SK-N-SH treated with all-trans-retinoic acid at 6 μM for 48 hours (cell line): ENCODE data around the gene EFNA3.
A peak's percentile ranks its signal among the peaks of the same experiment; 100 is the strongest.

ENCODE experiments used
- ATAC-seq: fragments of 200-7000 bp; cut with Tn5 transposase; 3 replicates; pipeline ENCODE4 v1.9.1; 2020; ENCODE audit warnings: mild to moderate bottlenecking, moderate library complexity
- ARNTL ChIP-seq: fragments of 450-650 bp; formaldehyde crosslinking; IDR thresholded peaks from 2 replicates; pipeline ENCODE4 v1.5.0; 2020; ENCODE audit warnings: low read depth, mild to moderate bottlenecking, moderate library complexity, borderline replicate concordance
- BACH2 ChIP-seq: fragments of 250-450 bp; sonication (Bioruptor Pico); IDR thresholded peaks from 2 replicates; pipeline ENCODE4 v1.9.0; 2021; ENCODE audit warnings: mild to moderate bottlenecking, borderline replicate concordance
- CSDC2 ChIP-seq: fragments of 250-450 bp; sonication (Bioruptor Pico); IDR thresholded peaks from 2 replicates; pipeline ENCODE4 v1.5.0; 2020; ENCODE audit warnings: mild to moderate bottlenecking, moderate library complexity
- ESRRG ChIP-seq: fragments of 250-450 bp; sonication (Bioruptor Pico); IDR thresholded peaks from 2 replicates; pipeline ENCODE4 v1.6.1; 2021; ENCODE audit warnings: mild to moderate bottlenecking
- GLIS3 ChIP-seq: fragments of 250-450 bp; sonication (Bioruptor Pico); IDR thresholded peaks from 2 replicates; pipeline ENCODE4 v1.5.0; 2020; ENCODE audit warnings: mild to moderate bottlenecking, moderate library complexity
- ISL1 ChIP-seq: fragments of 250-450 bp; sonication (Bioruptor Pico); IDR thresholded peaks from 2 replicates; pipeline ENCODE4 v2.1.2; 2022; ENCODE audit warnings: mild to moderate bottlenecking, moderate library complexity
- OSR1 ChIP-seq: fragments of 250-450 bp; sonication (Bioruptor Pico); IDR thresholded peaks from 2 replicates; pipeline ENCODE4 v1.8.0; 2022; ENCODE audit warnings: moderate library complexity, mild to moderate bottlenecking, inconsistent platforms
- PATZ1 ChIP-seq: fragments of 250-450 bp; sonication (Bioruptor Pico); IDR thresholded peaks from 2 replicates; pipeline ENCODE4 v1.8.0; 2020; ENCODE audit warnings: mild to moderate bottlenecking, moderate library complexity, borderline replicate concordance
- PPARA ChIP-seq: fragments of 250-450 bp; sonication (Bioruptor Pico); IDR thresholded peaks from 2 replicates; pipeline ENCODE4 v1.5.0; 2020; ENCODE audit warnings: mild to moderate bottlenecking, borderline replicate concordance
- SNAI2 ChIP-seq: fragments of 250-450 bp; sonication (Bioruptor Pico); IDR thresholded peaks from 2 replicates; pipeline ENCODE4 v1.5.0; 2020; ENCODE audit warnings: mild to moderate bottlenecking, moderate library complexity
- TOX ChIP-seq: fragments of 250-450 bp; sonication (Bioruptor Pico); IDR thresholded peaks from 2 replicates; pipeline ENCODE4 v1.8.0; 2021; ENCODE audit warnings: mild to moderate bottlenecking, moderate library complexity, borderline replicate concordance
- TSHZ2 ChIP-seq: fragments of 250-450 bp; sonication (Bioruptor Pico); IDR thresholded peaks from 2 replicates; pipeline ENCODE4 v1.5.0; 2020; ENCODE audit warnings: mild to moderate bottlenecking, moderate library complexity
- ZC3H10 ChIP-seq: fragments of 250-450 bp; sonication (Bioruptor Pico); IDR thresholded peaks from 2 replicates; pipeline ENCODE4 v1.5.1; 2021; ENCODE audit warnings: mild to moderate bottlenecking, moderate library complexity
- ZFP30 ChIP-seq: fragments of 450-650 bp; formaldehyde crosslinking; IDR thresholded peaks from 2 replicates; pipeline ENCODE4 v1.5.0; 2022; ENCODE audit warnings: mild to moderate bottlenecking, moderate library complexity
- ZNF565 ChIP-seq: fragments of 450-650 bp; formaldehyde crosslinking; conservative IDR thresholded peaks from 2 replicates; pipeline ENCODE4 v1.5.0; 2020; ENCODE audit warnings: low read depth, mild to moderate bottlenecking, moderate library complexity
- ZNF70 ChIP-seq: fragments of 450-650 bp; formaldehyde crosslinking; IDR thresholded peaks from 2 replicates; pipeline ENCODE4 v1.5.0; 2020; ENCODE audit warnings: mild to moderate bottlenecking, moderate library complexity
- ZNF8 ChIP-seq: fragments of 450-650 bp; formaldehyde crosslinking; IDR thresholded peaks from 2 replicates; pipeline ENCODE4 v1.5.0; 2020; ENCODE audit warnings: mild to moderate bottlenecking, moderate library complexity
- TF ChIP-seq, protein P1 (sequence below): fragments of 250-450 bp; sonication (Bioruptor Pico); IDR thresholded peaks from 2 replicates; pipeline ENCODE4 v1.5.1; 2020; ENCODE audit warnings: low read depth, mild to moderate bottlenecking, moderate library complexity
- TF ChIP-seq, protein P2 (sequence below): fragments of 250-450 bp; sonication (Bioruptor Pico); IDR thresholded peaks from 2 replicates; pipeline ENCODE4 v1.5.1; 2021; ENCODE audit warnings: mild to moderate bottlenecking, moderate library complexity
- TF ChIP-seq, protein P3 (sequence below): fragments of 250-450 bp; sonication (Bioruptor Pico); IDR thresholded peaks from 2 replicates; pipeline ENCODE4 v1.8.0; 2021; ENCODE audit warnings: low read depth, mild to moderate bottlenecking, moderate library complexity, borderline replicate concordance

The EFNA3 gene

DNA sequence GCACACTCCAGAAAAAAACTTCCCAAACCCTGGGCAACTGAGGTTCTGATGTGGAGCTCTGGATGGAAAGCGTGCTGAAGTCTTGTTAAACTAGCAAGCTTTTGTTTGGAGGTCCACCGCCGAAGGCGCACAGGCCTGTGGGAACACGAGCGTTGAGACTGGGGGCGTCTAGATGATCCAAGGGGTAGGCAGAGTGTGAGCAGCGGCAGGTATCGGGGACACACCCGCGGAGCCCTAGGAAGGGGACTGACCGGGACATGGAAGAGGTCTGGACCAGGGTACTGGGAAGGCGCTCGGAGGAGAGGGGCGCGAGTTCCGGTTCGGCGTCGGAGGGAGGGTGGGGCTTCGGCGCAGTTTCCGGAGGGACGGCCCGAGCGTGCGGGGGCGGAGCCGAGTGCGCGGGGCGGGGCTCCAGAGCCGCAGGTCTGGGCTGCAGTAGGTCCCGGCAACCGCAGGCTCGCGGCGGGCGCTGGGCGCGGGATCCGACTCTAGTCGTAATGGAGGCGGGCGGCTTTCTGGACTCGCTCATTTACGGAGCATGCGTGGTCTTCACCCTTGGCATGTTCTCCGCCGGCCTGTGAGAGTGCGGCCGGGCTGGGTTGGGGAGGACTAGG, 56.9 kb downstream of the EFNA3 start, which contains the start of gene SLC50A1:
SLC50A1 (plus strand) TSS at position 438 of the 614 bp plus-strand sequence; CDS start at position 498, 60 bp downstream.
- ATAC-seq, result peak; percentile 89

DNA sequence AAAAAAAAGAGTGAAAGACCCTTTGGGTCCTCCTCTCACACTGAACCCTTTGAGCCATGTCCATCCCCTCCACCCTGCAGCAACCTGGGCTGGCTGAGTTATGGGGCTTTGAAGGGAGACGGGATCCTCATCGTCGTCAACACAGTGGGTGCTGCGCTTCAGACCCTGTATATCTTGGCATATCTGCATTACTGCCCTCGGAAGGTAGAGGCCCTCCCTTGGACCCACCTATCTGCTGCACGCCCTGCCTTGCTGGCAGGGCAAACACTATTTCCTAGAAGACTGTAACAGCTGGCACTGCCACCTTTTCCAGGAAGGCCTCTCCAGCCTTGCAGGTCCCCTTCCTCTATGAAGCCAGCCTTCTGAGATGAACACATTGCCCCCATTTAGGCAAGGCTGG, 58.1 kb downstream of the EFNA3 start:
- no peak for ATAC-seq
- TF ChIP-seq, protein P1, sequence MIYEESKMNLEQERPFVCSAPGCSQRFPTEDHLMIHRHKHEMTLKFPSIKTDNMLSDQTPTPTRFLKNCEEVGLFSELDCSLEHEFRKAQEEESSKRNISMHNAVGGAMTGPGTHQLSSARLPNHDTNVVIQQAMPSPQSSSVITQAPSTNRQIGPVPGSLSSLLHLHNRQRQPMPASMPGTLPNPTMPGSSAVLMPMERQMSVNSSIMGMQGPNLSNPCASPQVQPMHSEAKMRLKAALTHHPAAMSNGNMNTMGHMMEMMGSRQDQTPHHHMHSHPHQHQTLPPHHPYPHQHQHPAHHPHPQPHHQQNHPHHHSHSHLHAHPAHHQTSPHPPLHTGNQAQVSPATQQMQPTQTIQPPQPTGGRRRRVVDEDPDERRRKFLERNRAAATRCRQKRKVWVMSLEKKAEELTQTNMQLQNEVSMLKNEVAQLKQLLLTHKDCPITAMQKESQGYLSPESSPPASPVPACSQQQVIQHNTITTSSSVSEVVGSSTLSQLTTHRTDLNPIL, result no peak
- no peak for TF ChIP-seq ZFP30 (CRISPR knock-in tag)
- TF ChIP-seq CSDC2, result no peak
- no peak for TF ChIP-seq ESRRG
- TF ChIP-seq ZNF8, result no peak
- no peak for TF ChIP-seq PATZ1 (CRISPR knock-in tag)
- no peak for TF ChIP-seq ISL1 (CRISPR knock-in tag)
- no peak for TF ChIP-seq SNAI2 (CRISPR knock-in tag)
- no peak for TF ChIP-seq BACH2 (CRISPR knock-in tag)
- no peak for TF ChIP-seq PPARA (CRISPR knock-in tag)
- no peak for TF ChIP-seq ZC3H10
- TF ChIP-seq ARNTL (CRISPR knock-in tag), result no peak
- TF ChIP-seq OSR1 (CRISPR knock-in tag), result no peak
- TF ChIP-seq, protein P2, sequence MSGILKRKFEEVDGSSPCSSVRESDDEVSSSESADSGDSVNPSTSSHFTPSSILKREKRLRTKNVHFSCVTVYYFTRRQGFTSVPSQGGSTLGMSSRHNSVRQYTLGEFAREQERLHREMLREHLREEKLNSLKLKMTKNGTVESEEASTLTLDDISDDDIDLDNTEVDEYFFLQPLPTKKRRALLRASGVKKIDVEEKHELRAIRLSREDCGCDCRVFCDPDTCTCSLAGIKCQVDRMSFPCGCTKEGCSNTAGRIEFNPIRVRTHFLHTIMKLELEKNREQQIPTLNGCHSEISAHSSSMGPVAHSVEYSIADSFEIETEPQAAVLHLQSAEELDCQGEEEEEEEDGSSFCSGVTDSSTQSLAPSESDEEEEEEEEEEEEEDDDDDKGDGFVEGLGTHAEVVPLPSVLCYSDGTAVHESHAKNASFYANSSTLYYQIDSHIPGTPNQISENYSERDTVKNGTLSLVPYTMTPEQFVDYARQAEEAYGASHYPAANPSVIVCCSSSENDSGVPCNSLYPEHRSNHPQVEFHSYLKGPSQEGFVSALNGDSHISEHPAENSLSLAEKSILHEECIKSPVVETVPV, result no peak
- no peak for TF ChIP-seq GLIS3 (CRISPR knock-in tag)
- TF ChIP-seq ZNF565 (CRISPR knock-in tag), result no peak
- no peak for TF ChIP-seq TOX
- TF ChIP-seq ZNF70 (CRISPR knock-in tag), result no peak
- TF ChIP-seq, protein P3, sequence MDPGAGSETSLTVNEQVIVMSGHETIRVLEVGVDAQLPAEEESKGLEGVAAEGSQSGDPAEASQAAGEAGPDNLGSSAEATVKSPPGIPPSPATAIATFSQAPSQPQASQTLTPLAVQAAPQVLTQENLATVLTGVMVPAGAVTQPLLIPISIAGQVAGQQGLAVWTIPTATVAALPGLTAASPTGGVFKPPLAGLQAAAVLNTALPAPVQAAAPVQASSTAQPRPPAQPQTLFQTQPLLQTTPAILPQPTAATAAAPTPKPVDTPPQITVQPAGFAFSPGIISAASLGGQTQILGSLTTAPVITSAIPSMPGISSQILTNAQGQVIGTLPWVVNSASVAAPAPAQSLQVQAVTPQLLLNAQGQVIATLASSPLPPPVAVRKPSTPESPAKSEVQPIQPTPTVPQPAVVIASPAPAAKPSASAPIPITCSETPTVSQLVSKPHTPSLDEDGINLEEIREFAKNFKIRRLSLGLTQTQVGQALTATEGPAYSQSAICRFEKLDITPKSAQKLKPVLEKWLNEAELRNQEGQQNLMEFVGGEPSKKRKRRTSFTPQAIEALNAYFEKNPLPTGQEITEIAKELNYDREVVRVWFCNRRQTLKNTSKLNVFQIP (CRISPR knock-in tag), result no peak
- TF ChIP-seq TSHZ2 (CRISPR knock-in tag), result no peak

More for the DNA sequence above, 56.9 kb downstream of the EFNA3 start, which contains the start of gene SLC50A1:
- TF ChIP-seq ARNTL (CRISPR knock-in tag) (no peak), TOX (0 out of 2 replicates have a peak, but pooled peaks have one; percentile 5), SNAI2 (CRISPR knock-in tag) (no peak), ZC3H10 (0 out of 2 replicates have a peak, but pooled peaks have one; percentile 20)
